ENCODE results near the gene CTNND2.

The CTNND2 gene

DNA sequence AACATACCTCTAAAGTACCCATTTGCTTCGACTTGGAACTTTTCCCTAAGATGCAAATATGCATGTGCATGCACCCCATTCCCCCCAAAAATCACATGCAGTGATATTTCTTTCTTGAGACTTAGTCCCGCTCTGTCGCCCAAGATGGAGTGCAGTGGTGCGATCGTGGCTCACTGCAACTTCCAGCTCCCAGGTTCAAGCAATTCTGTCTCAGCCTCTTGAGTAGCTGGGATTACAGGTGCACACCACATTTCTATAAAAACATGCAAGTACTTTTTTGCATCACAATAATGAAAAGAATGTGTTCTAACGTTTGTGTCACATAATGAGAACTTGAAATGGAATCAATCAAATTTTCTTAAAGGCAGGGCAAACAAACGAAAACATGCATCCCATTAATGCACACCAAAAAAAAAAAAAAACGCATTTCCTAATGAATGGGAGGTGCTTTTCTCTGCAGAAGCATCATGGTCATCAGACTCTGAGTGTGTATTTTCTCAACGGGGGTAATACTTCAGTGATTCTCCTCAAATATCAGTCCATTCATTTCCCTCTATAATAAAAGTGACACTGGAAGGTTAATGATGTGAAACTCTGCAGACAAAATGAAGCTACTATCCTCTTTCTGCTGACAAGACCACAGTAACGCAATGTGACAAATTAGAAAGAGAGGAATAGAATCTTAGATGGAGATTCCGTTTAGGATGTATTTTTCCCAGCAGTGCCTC lies 389.4 kb downstream of the CTNND2 start:
- no peak for DNase-seq (ENCODE audit: low read depth)

DNA sequence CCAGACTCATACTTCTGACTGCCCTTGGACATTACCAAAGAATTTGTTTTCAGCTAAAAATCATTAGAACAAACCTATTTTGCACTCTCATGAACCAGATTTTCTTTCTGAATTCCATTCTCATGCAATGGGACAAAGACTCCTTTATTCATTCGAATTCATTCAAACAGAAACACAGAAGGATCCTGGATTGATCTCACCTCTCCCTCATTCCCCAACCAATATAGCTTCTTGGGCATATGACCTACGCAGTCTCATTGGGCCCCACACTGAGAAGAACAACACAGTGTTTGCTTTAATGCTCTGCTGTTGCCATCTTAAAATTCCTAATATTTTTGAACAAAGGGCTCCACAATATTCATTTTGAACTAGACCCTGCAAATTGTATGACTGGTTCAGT lies 392.4 kb downstream of the CTNND2 start:
- no peak for DNase-seq (ENCODE audit: low read depth)

DNA sequence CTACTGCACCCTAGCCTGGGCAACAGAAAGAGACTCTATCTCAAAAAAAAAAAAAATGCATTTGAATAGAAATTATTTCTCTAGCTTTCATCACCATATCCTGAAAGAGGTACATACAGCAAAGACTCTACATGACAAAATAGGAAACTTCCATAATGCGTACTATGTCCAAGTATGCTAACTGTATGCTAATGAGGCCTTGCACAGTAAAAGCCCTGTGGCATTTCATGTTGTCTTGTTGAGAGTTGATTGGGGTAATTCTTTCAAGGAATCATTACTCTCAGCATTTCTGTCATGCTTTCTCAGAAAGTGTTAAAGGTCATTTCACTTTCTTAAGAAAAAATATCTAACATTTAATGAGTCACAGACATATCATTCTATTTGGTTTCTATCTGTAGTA lies 393.4 kb downstream of the CTNND2 start:
- DNase-seq (ENCODE audit: low read depth): no peak

DNA sequence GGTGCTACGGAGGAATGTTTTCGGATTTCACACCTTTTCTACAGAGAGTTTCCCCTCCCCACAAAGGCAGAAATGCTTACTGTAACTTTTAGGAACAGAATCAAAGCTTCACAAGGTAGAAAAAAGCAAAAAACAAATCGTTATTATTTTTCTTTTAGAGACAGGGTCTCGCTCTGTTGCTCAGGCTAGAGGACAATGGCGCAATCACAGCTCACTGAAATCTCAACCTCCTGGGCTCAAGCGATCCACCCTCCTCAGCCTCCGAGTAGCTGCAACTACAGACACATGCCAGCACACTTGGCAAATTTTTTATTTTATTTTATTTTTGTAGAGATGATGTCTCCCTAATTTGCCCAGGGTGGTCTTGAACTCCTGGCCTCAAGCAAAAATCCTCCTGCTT lies 394.5 kb downstream of the CTNND2 start:
- no peak for DNase-seq (ENCODE audit: low read depth)

DNA sequence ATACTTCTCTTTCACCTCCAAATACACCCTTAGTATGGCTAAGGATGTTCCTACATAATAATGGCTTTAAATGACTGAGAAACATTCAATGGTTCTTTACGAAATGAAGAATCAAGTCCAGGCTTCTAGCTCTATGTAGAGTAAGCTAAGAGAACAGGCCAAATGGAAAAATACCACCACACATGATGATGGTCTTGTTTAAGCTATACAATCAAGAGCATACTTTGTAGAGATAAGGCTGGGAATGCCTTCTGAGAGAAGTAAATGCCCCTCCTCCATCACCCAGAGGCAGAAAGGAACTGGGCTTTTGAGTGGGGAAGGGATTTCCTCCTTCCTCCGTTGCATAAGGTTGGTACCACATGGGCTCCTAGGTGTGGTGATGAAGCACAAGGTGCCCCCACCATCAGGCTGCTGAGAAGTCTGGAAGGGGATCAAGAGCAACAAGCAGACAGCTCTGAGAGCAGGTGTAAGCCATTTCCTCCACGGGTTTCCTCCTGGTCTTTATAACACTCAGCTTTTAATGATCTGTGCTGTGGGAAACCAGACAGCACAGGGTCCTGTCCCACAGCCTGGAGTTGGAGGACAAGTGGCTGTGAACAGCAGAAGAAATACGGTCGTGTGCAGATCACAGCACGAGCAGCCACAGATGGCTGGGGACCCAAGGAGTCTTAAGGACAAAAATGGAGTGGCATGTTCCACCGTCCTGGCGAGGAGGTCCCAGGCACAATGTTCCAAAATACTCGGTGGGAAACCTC lies 396.9 kb downstream of the CTNND2 start:
- no peak for DNase-seq (ENCODE audit: low read depth)

DNA sequence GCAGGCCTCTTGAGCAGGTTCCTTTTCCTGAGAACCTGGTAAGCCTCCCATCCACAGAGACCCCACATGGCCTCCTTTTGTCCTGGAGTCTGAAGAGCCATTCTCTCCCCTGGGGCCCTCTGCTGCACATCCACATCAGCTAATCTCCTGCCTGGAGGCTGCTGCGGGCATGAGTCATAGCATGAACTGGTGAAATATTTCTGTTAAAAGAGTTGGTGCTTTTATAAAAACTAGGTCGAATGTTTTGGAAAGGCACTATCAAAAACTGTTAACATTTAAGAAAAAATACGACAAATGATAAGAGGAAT lies 399.4 kb downstream of the CTNND2 start:
- no peak for DNase-seq (ENCODE audit: low read depth)

DNA sequence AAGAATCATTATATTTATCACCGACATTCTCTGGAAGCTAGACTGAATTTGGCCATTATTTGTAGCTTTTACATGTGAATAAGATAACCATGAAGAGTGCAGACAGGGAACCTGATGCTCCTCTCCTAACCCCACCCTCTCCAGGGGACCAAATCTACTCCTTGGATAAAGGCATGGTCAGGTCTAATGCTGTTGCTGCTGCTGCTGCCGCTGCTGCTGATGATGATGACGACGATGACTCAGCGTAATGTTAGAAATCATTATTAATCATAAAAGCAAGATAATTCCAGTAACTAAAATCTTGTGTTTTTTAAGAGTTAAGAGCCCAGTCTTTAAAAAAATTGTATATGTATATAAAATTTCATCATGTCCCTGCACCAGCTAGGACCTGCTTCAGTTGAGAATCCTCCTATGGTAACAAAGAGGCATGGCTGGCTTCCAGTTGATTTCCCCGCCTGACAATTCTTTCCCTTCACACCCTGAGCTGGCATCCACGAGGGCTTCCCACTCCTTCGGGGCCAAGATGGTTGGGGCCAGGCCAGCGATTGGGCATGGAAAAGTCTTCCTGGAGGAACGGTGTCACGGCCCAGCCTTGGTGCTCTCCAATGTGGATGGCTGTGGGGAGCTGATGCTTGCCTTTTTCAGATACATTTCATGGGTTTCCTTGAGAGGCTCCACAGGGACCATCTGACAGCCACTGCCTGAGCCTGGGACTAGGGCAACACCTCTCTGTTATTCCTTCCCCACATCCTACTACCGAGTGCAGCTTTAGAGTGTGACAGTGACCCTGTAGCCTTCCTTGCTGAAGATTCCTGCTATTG lies 400.0 kb downstream of the CTNND2 start:
- DNase-seq (ENCODE audit: low read depth): no peak

DNA sequence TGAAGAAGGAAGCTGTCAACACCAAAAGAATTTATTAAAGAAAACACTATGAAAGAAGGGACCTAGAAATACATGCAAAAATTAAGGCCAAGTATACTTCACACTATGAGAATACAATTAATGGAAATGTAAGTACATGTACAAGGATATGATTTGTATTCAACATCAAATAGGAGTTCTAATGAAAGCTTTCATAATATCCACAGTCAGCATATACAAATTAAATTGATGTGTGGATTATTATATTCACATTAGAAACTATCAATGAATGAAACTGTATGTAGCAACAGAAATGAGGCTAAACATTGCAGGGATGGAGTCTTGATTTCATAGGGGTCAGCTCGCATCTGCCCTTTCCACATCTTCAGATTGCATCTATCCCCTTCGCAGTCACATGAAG lies 401.5 kb downstream of the CTNND2 start:
- no peak for DNase-seq (ENCODE audit: low read depth)

DNA sequence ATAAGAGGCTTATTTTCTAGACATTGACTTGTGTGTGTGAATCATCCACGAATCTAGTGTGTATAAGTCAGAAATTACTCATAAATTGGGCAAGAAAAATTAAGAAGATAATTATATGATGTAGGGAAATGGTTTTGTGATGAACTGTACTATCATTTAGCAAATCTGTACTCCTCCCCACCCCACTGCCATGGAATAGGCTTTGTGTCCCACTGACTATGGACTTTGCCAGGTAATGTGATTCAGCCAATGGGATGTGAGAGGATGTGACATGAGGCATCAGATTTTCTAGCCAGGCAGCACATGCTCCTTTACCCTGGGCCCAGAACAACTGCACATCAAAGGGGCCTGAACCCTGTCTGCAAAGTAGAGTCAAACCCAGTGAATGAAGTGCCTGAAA lies 406.6 kb downstream of the CTNND2 start:
- no peak for DNase-seq (ENCODE audit: low read depth)

DNA sequence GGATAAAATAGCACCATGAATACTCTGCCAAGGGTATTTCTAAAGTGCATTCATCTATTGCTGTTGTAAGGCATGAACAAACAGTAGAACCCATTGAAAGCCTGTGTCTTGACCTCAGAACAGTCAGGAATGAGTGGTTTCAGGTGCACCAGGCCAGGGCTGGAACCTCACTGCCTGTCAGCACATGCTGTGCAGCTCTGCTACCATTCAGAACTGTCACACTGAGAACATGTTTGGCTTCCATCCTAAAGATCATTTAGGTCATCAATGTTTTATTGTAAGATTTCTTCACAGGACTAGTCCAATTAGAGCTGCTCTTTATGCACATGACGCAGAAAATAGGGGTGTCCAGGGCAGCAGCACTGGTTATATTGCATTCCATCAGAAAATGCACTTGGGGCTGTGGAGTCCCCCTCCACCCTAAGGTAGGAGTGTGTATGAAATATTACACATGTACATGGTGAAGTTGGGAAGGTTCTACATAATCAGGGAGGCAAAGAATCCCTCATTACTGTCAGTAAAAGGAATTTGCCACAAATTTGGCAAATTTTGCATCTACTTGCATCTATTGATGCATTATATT lies 408.0 kb downstream of the CTNND2 start:
- DNase-seq (ENCODE audit: low read depth): no peak

DNA sequence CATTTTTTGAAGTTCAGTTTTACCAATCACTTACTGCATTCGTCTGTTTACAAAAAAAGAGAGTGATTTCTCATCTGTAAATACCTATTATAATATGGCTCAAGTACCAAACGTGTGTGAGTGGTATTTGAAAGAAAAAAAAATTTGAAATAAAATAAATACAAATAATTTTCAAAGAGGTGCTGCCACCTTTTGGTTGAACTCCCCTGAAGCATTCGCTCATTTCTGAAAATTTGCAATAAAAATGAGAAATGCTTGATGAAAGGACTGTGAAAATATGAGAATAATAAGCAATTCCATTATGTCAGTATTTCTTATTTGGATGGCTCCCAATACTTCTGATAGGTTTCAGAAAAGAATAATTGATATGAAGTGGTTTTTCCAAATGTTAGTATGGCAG lies 409.9 kb downstream of the CTNND2 start:
- no peak for DNase-seq (ENCODE audit: low read depth)

DNA sequence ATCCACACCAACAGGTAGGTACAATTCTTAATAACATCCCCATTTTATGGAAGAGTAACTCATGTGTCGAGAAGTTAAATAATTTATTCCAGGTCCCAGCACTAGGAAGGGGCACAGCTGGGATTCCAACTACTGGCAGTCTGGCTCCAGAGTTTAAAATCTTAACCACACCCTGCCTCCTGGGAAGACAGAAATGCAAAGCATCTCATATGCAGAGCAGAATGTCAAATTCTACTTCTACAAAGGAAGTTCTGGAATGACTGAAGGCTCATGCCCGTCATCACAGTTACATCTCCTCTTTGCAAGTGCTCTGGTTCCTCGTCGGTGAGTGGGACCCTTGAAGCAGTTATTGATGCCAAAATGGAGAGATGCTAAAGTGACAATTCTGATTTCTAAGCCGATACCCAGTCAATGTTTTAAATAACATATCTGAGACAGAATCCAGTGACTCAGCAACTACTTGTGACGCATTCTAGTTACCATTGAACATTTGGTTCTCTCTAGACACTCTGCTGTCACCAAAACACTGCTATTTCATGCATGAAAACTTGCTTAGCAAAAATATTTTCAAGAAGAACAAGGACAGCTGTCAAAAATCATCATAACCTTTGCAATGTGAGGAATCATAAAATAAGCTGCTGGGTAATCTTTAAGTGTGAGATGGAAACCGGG lies 412.7 kb downstream of the CTNND2 start:
- DNase-seq (ENCODE audit: low read depth): no peak

DNA sequence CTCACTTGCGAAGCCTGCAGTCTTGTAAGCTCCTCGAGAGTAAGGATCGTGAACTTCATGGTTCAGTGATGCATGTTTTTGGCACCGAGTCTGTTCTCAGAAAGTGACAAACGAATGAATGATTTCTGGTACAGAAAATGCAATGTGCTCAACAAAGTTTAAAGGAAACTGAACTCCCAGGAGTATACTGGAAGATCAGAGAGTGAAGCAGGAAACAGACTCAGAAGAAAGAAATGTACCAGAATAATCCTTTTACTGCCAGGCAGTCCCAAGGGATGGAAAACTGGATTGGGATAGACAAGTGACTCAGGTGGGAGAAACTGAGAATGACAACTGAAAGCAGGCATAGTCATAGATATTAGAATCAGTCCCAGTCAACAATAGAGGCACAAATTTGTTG lies 420.6 kb downstream of the CTNND2 start:
- DNase-seq (ENCODE audit: low read depth): no peak

DNA sequence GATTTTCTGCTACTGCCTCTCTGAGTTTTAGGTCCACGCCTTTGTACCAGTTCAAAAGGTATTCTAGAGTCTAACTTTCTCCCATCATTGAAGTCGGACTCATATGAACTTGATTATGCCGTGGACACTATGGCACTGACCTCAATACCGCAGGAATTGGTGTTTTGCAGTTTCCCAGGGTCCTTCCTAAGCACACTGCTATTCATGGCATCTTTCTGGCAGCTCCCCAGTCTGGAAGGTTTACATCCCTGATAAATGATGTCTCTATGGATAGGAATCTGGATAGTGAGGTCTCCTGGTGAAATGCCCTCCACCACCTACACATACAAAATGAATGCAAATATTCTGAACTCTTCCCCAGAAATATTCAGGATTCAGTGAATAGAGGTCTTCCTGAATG lies 422.2 kb downstream of the CTNND2 start:
- no peak for DNase-seq (ENCODE audit: low read depth)

DNA sequence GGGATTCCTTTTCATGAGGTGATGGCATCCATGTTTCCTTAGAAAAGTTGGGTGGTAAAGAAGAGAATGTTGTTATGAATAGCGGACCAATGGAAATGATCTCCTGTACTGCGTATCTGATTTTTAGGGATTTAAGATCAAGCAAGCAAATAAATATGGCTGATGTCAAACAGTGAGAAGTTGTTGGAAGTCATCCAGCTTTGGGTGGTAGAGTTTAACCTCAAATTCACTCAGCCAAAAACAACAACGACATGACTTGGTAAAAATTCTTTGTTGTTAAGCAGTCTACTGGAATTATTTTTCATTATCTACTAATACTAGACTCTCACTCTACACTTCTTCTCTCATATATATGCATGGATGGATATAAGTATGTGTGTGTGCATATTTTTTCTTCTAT lies 426.5 kb downstream of the CTNND2 start:
- DNase-seq (ENCODE audit: low read depth): no peak

DNA sequence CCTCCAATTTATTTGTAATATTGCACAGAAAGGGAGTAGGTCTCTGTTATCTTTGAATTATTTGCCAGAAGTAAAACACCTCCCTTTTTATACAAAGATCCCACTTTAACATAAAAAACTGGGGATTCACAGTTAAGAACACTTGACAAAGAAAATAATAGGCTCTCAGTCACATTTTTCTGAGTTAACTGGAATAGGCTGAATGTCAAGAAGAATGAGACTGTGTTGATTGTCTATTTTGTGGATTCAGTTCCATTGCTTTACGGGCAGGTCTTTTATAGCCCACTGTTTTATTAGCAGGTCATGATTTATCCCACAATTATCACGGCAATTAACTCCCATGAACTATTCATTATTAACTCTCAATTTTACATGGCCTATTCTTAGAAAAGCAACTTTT lies 427.4 kb downstream of the CTNND2 start:
- no peak for DNase-seq (ENCODE audit: low read depth)

DNA sequence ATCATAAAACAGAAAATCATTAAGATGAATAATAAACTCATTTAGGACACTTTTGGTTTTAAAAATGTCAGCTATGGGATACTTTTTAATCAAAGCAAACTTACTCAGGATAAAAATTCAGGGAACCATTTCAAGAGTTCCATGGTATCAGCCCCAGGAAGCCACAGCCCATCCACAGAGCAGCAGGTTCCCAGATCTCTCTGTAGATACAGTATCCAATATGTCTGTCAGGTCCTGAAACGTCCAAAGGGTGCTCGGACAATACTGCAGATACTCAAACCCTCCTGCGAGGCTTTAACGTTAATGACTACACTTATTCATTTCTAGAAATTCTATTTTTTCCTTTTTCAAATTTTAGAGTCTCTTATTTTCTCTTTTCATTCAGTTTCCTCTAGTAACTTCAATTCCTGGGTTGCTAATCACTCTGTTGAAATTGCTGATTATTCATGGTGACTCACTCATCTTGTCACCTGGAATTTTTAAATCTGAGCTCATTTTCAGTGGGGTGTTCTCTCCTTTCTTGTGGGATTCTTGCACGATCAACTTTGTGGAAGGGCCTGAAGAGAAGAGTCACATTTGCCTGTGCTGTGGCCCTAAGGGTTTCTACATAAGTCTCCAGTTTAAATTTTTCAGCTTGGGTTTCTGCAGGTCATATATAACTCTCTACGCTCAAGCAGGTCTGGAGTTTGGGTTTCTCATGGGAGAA lies 435.8 kb downstream of the CTNND2 start:
- no peak for DNase-seq (ENCODE audit: low read depth)

DNA sequence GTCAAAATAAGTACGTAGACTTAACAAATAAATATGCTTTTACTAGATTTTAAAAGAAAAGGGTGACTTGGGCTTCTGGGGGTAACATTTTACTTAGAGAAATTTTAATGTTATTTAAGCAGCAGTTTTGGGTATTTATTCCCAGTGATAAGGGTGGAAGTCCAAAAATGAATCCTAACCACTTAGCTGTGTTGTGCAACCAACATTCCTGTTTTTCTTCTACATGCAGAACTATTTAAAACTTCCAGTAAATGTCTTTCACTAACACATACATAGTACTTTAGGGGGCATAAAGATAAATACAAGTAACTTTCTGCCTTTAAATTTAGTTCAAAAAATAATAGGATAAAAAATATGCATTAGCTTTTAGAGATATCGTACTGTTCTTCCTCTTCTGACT lies 436.7 kb downstream of the CTNND2 start:
- DNase-seq (ENCODE audit: low read depth): no peak

DNA sequence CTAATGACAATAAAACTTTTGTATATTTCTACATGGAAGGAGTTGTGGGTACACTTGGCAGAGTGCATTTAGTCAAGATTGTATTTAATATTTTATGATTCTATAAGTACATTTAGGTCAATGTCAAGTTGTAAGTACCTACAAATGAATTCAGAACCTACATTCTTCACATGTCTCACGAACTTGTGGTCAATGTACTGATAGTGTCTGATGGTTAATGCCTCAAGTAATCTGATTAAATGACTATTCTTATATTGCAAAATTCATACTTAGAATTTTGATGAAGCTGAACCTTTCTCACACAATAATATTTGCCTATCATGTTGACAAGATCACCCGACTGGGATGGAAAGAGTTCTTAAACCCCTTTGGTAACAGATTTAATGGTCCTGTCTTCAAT lies 444.5 kb downstream of the CTNND2 start:
- DNase-seq (ENCODE audit: low read depth): no peak

DNA sequence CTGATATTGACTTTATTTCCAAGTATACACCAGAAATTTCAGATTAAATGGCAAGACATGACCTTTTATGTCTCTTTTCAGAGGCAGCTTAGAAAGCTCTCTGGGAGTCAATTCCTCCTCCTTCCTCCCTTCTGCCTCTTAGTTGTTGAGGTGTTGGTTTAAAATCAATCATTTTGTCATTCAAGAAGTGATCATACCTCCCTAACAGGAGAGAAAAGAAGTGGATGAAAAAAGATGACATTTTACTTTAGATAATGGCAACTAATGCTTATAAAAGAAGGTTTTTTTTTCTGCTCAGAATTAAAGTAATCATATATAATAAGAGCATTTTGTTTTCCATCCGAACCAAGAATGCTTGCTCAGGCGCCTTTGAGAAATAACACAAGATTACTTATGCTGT lies 448.7 kb downstream of the CTNND2 start:
- DNase-seq (ENCODE audit: low read depth): no peak

DNA sequence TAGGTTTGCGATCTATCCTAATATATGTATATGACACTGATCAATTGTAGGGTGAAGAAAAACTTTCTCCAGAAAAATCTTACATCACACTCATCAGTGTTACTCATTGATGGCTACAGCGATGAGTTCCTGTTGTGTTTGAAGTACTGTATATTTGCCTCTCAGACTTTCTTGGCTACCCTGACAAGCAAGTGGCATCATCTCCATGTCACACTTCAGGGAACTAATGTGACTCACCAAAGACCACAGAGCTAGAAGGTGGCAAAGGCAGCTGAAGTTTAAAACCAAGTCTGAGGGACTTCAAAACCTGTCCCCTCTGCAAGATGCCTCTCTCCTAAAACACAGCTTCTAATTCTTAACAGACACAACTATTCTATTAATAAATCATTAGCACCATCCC lies 451.4 kb downstream of the CTNND2 start:
- DNase-seq (ENCODE audit: low read depth): no peak

DNA sequence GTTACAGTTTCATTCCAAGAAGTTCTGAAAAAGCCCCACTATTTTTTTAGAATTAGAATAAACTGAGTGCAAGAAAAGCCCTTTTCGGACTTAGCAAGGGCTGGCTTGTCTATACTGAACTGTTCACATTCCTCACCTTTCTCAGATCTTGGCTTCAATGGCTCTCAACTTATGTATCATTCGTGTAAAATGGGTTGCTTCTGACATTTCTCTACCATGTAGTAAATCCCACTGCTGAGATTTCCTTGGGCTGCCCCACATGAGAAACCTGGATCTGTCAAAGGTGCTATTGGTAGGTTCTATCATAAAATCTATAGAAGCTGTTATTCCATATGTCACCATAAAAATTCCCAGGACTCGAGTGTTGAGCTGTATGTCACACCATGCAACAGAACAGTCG lies 454.3 kb downstream of the CTNND2 start:
- DNase-seq (ENCODE audit: low read depth): no peak

Data from activated T-cell treated with anti-CD3 and anti-CD28 coated beads for 48 hours (primary cell).